Rectal smooth muscle tissue (tissue), 1 donor: ENCODE measurements around the gene TNFAIP3.

Source experiments
- H3K27ac ChIP-seq: one replicate; pipeline ENCODE4 v1.7.0; 2013; ENCODE audit warnings: low read depth, low read length, inconsistent platforms
- H3K27me3 ChIP-seq: one replicate; pipeline ENCODE4 v1.7.0; 2013; ENCODE audit warnings: low read length; ENCODE audit not compliant: control insufficient read depth, insufficient read depth
- H3K36me3 ChIP-seq: one replicate; pipeline ENCODE4 v1.7.0; 2013; ENCODE audit warnings: low read length; ENCODE audit not compliant: control insufficient read depth, insufficient read depth
- H3K4me1 ChIP-seq: one replicate; pipeline ENCODE4 v1.7.0; 2013; ENCODE audit warnings: low read length; ENCODE audit not compliant: control insufficient read depth, insufficient read depth
- H3K4me3 ChIP-seq: one replicate; pipeline ENCODE4 v1.7.0; 2013; ENCODE audit warnings: low read length
- H3K9ac ChIP-seq: one replicate; pipeline ENCODE4 v1.7.0; 2013; ENCODE audit warnings: low read length

TNFAIP3 gene

GRCh38 chr6:137917551-137918325 is 50.7 kb downstream of the TNFAIP3 start:
- no peaks in the 10 kb centered on the region for H3K27me3 ChIP-seq
- H3K9ac ChIP-seq, result no peak overlapping the region
- H3K4me1 ChIP-seq, result no peaks in the 10 kb centered on the region
- H3K36me3 ChIP-seq, result no peaks in the 10 kb centered on the region
- H3K4me3 ChIP-seq, result no peak overlapping the region
- H3K27ac ChIP-seq, result no peak overlapping the region

GRCh38 chr6:137919502-137919823 is 52.4 kb downstream of the TNFAIP3 start:
- Histone ChIP-seq H3K9ac (no peak overlapping the region), H3K27ac (no peak overlapping the region), H3K4me1 (no peaks in the 10 kb centered on the region), H3K36me3 (no peaks in the 10 kb centered on the region), H3K4me3 (no peak overlapping the region), H3K27me3 (no peaks in the 10 kb centered on the region)

GRCh38 chr6:137919837-137920730 is 53.0 kb downstream of the TNFAIP3 start:
- no peaks in the 10 kb centered on the region for H3K27me3 ChIP-seq
- H3K36me3 ChIP-seq, result no peaks in the 10 kb centered on the region
- no peak overlapping the region for H3K4me3 ChIP-seq
- no peaks in the 10 kb centered on the region for H3K4me1 ChIP-seq
- H3K9ac ChIP-seq, result no peak overlapping the region
- H3K27ac ChIP-seq, result no peak overlapping the region

GRCh38 chr6:137921823-137922222 is 54.8 kb downstream of the TNFAIP3 start:
- Histone ChIP-seq H3K36me3 (no peaks in the 10 kb centered on the region), H3K4me1 (no peaks in the 10 kb centered on the region), H3K27ac (no peak overlapping the region)

GRCh38 chr6:137923866-137924653 is 57.0 kb downstream of the TNFAIP3 start:
- Histone ChIP-seq H3K4me1 (no peaks in the 10 kb centered on the region), H3K9ac (no peak overlapping the region), H3K36me3 (no peaks in the 10 kb centered on the region), H3K27ac (no peak overlapping the region), H3K27me3 (no peaks in the 10 kb centered on the region), H3K4me3 (no peak overlapping the region)

More at GRCh38 chr6:137921823-137922222, 54.8 kb downstream of the TNFAIP3 start:
- Histone ChIP-seq H3K9ac (no peak overlapping the region), H3K27me3 (no peaks in the 10 kb centered on the region), H3K4me3 (no peak overlapping the region)

GRCh38 chr6:137925141-137925698 is 58.2 kb downstream of the TNFAIP3 start:
- Histone ChIP-seq H3K4me1 (no peaks in the 10 kb centered on the region), H3K4me3 (no peak overlapping the region), H3K9ac (no peak overlapping the region), H3K27ac (no peak overlapping the region), H3K27me3 (no peaks in the 10 kb centered on the region), H3K36me3 (no peaks in the 10 kb centered on the region)

GRCh38 chr6:137926207-137926731 is 59.2 kb downstream of the TNFAIP3 start:
- Histone ChIP-seq H3K27me3 (no peaks in the 10 kb centered on the region), H3K36me3 (no peaks in the 10 kb centered on the region), H3K4me1 (no peaks in the 10 kb centered on the region), H3K9ac (no peak overlapping the region), H3K4me3 (no peak overlapping the region), H3K27ac (no peak overlapping the region)

GRCh38 chr6:137926985-137927384 is 59.9 kb downstream of the TNFAIP3 start:
- no peaks in the 10 kb centered on the region for H3K4me1 ChIP-seq
- H3K27me3 ChIP-seq, result no peaks in the 10 kb centered on the region
- no peak overlapping the region for H3K27ac ChIP-seq
- H3K36me3 ChIP-seq, result no peaks in the 10 kb centered on the region
- no peak overlapping the region for H3K4me3 ChIP-seq
- no peak overlapping the region for H3K9ac ChIP-seq

- no peak overlapping the region for H3K9ac ChIP-seq
- no peaks in the 10 kb centered on the region for H3K4me1 ChIP-seq
- H3K36me3 ChIP-seq, result no peaks in the 10 kb centered on the region
- H3K27me3 ChIP-seq, result no peaks in the 10 kb centered on the region
- H3K27ac ChIP-seq, result no peak overlapping the region
- peak overlapping the region; percentile 37 for H3K4me3 ChIP-seq
Observed at GRCh38 chr6:137927777-137928218, 60.7 kb downstream of the TNFAIP3 start.

GRCh38 chr6:137928286-137928685 is 61.2 kb downstream of the TNFAIP3 start:
- no peaks in the 10 kb centered on the region for H3K27me3 ChIP-seq
- H3K27ac ChIP-seq, result no peak overlapping the region
- H3K4me3 ChIP-seq, result no peak overlapping the region
- no peak overlapping the region for H3K9ac ChIP-seq
- no peaks in the 10 kb centered on the region for H3K4me1 ChIP-seq
- H3K36me3 ChIP-seq, result no peaks in the 10 kb centered on the region

- Histone ChIP-seq H3K9ac (no peak overlapping the region), H3K36me3 (no peaks in the 10 kb centered on the region), H3K27ac (no peak overlapping the region), H3K4me3 (no peak overlapping the region), H3K27me3 (no peaks in the 10 kb centered on the region), H3K4me1 (no peaks in the 10 kb centered on the region)
Observed at GRCh38 chr6:137931849-137932465, 64.9 kb downstream of the TNFAIP3 start.
